ENCODE data around the gene DLL3.

GRCh38 chr19:39480337-39481228, 18.2 kb upstream of the DLL3 start, which contains the start of gene TIMM50:
- TF ChIP-seq CTCF (conservative IDR thresholded peaks at IDR 0.05 in 1 of 2, IDR thresholded peaks at IDR 0.05 in 1 of 2; ENCODE audit: extremely low read depth in 1 of 2, insufficient read depth in 1 of 2, low read depth in 1 of 2, low read length in 2 of 2), result no peak
- no peak for TF ChIP-seq EZH2 (IDR thresholded peaks at IDR 0.05; ENCODE audit: borderline replicate concordance, low read length)

All from mammary epithelial cell (primary cell).